GM23338 (cell line): Measurements from ENCODE around the gene DGCR8. TPM values are rescaled to one million over a fixed set of nuclear protein-coding genes. Genes with fewer than 3 reads are reported as not detected.

Source experiments
- ATAC-seq: fragments of 200-7000 bp; cut with Tn5 transposase; 3 replicates; pipeline ENCODE4 v1.9.1; 2020
- DNase-seq: peaks from one replicate; pipeline ENCODE4 v3.0.0-alpha.2; 2015; ENCODE audit warnings: low spot score
- H2AFZ ChIP-seq: fragments of 200-600 bp; sonication (generic); 2 replicates; pipeline ENCODE4 v1.8.0; 2016; ENCODE audit warnings: antibody characterized with exemption, mild to moderate bottlenecking, moderate library complexity
- H3F3A ChIP-seq: fragments of 200-600 bp; sonication (generic); replicated peaks from 2 replicates; pipeline ENCODE4 v1.8.0; 2017; ENCODE audit warnings: antibody characterized with exemption, mixed run types, low read depth
- H3K27ac ChIP-seq: fragments of 200-600 bp; sonication (generic); 2 replicates; pipeline ENCODE4 v1.6.1; 2016; ENCODE audit warnings: low read depth
- H3K27me3 ChIP-seq: fragments of 200-600 bp; sonication (generic); 2 replicates; pipeline ENCODE4 v1.8.0; 2016; ENCODE audit warnings: mild to moderate bottlenecking, mixed run types, moderate library complexity; ENCODE audit not compliant: insufficient read depth
- H3K36me3 ChIP-seq: fragments of 200-600 bp; sonication (generic); 2 replicates; pipeline ENCODE4 v1.8.0; 2016; ENCODE audit warnings: mild to moderate bottlenecking; ENCODE audit not compliant: insufficient read depth
- H3K4me1 ChIP-seq: fragments of 200-600 bp; sonication (generic); 2 replicates; pipeline ENCODE4 v1.8.0; 2016; ENCODE audit warnings: mild to moderate bottlenecking, moderate library complexity; ENCODE audit not compliant: insufficient read depth
- H3K4me2 ChIP-seq: fragments of 200-600 bp; sonication (generic); 2 replicates; pipeline ENCODE4 v1.7.1; 2017; ENCODE audit warnings: mixed run types
- H3K4me3 ChIP-seq: fragments of 200-600 bp; sonication (generic); 2 replicates; pipeline ENCODE4 v1.6.1; 2016; ENCODE audit warnings: mixed run types
- H3K79me2 ChIP-seq: fragments of 200-600 bp; sonication (generic); replicated peaks from 2 replicates; pipeline ENCODE4 v1.8.0; 2017; ENCODE audit warnings: mild to moderate bottlenecking; ENCODE audit not compliant: insufficient read depth
- H3K9me2 ChIP-seq: fragments of 200-600 bp; sonication (generic); 2 replicates; pipeline ENCODE4 v1.8.0; 2017; ENCODE audit not compliant: insufficient read depth
- H4K20me1 ChIP-seq: fragments of 200-600 bp; sonication (generic); replicated peaks from 2 replicates; pipeline ENCODE4 v1.8.0; 2017; ENCODE audit warnings: mild to moderate bottlenecking; ENCODE audit not compliant: insufficient read depth
- H3K27ac Mint-ChIP-seq: 2 replicates; pipeline ENCODE4 v1.8.0; 2020; ENCODE audit warnings: inconsistent platforms, mild to moderate bottlenecking, moderate library complexity, mixed read lengths
- H3K27me3 Mint-ChIP-seq: 3 replicates; pipeline ENCODE4 v1.8.0; 2022; ENCODE audit warnings: low read depth, mild to moderate bottlenecking, moderate library complexity, mixed read lengths, inconsistent platforms; ENCODE audit not compliant: insufficient read depth, poor library complexity
- H3K36me3 Mint-ChIP-seq: 3 replicates; pipeline ENCODE4 v1.8.0; 2021; ENCODE audit warnings: low read depth, mild to moderate bottlenecking, inconsistent platforms, moderate library complexity, mixed read lengths
- H3K4me1 Mint-ChIP-seq: 3 replicates; pipeline ENCODE4 v1.8.0; 2020; ENCODE audit warnings: mild to moderate bottlenecking, inconsistent platforms, mixed read lengths
- H3K4me3 Mint-ChIP-seq: 3 replicates; pipeline ENCODE4 v1.8.0; 2021; ENCODE audit warnings: moderate library complexity, mild to moderate bottlenecking, inconsistent platforms, mixed read lengths
- H3K9me3 Mint-ChIP-seq: 3 replicates; pipeline ENCODE4 v1.8.0; 2020; ENCODE audit warnings: moderate library complexity, mild to moderate bottlenecking, inconsistent platforms, mixed read lengths
- EZH2 ChIP-seq: fragments of 200-600 bp; sonication (generic); IDR thresholded peaks from one replicate; pipeline ENCODE4 v1.8.0; 2017; ENCODE audit warnings: antibody characterized with exemption, mild to moderate bottlenecking, low read depth; ENCODE audit not compliant: unreplicated experiment
- EZH2phosphoT487 ChIP-seq: fragments of 200-600 bp; sonication (generic); IDR thresholded peaks from one replicate; pipeline ENCODE4 v1.8.1; 2018; ENCODE audit warnings: antibody characterized with exemption; ENCODE audit not compliant: unreplicated experiment
- ZNF331 ChIP-seq: fragments of 250-450 bp; sonication (Bioruptor Pico); IDR thresholded peaks from 2 replicates; pipeline ENCODE4 v1.5.0; 2020; ENCODE audit warnings: low read depth, mild to moderate bottlenecking, moderate library complexity
- polyA plus RNA-seq: library from polyadenylated mRNA; unstranded; fragments of >200 nt; fragmentation: Nextera tagmentation; extraction: Ambion mirVana; gene quantifications from 2 replicates; pipeline ENCODE4 v1.2.1, GENCODE V29; 2016
- total RNA-seq: library from RNA; depleted of rRNA; stranded (reverse); fragments of >200 nt; shearing (Covaris generic); gene quantifications from 2 replicates; pipeline ENCODE4 v1.2.3, GENCODE V29; 2014
- TF ChIP-seq, protein P1 (sequence below): IDR thresholded peaks from 2 replicates; pipeline ENCODE4 v1.6.1; 2016; ENCODE audit warnings: antibody characterized with exemption
- TF ChIP-seq, protein P2 (sequence below): fragments of 250-450 bp; sonication (Bioruptor Pico); IDR thresholded peaks from 2 replicates; pipeline ENCODE4 v1.5.0; 2020; ENCODE audit warnings: mild to moderate bottlenecking, moderate library complexity

DGCR8 gene
- total and polyA plus RNA-seq, 2 experiments from 2014 or later, result 12.2 to 48.9 TPM

DNA sequence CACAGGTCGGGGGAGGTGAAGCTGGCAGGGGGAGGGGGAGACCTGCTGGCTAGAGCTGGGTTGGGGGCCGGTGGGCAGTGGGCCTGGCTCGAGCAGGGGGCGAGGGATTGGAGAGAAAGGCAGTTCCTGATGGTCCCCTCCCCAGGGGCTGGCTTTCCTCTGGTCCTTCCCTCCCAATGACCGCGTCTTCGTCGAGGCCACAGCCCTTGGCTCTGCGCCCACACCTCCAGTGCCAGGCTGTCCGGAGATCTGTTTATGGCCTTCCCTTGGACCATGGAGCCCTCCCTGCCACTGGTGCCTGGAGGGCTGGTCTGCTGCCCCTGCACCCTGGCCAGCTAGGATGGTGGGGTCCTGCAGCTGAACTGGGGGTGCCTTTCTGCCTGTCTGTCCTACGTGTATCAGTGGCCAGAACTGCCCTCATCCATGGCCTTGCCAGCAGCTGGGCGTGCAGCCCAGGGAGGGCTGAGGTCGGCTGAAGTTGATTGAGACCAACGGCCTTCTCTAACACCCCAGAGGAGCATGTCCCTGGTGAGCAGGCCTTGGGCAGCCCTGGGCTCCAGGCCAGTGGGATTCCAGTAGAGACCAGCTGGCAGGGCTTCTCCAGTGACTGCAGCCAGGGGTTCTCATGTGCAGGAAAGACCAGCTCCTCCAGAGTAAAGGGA lies 46.9 kb upstream of the DGCR8 start:
- no peaks in the 10 kb centered on the region for H3K9me2 ChIP-seq
- no peak overlapping the region for H3K27ac ChIP-seq
- no peaks in the 10 kb centered on the region for H3F3A ChIP-seq
- H3K4me1 Mint-ChIP-seq, result no peaks in the 10 kb centered on the region
- no peak overlapping the region for H3K27ac Mint-ChIP-seq
- no peaks in the 10 kb centered on the region for H3K9me3 Mint-ChIP-seq
- H3K4me2 ChIP-seq, result no peak overlapping the region
- no peaks in the 10 kb centered on the region for H3K79me2 ChIP-seq
- no peaks in the 10 kb centered on the region for H3K4me1 ChIP-seq
- TF ChIP-seq ZNF331 (CRISPR knock-in tag) (no peak), EZH2 (no peak), EZH2phosphoT487 (no peak)
- TF ChIP-seq, protein P1, sequence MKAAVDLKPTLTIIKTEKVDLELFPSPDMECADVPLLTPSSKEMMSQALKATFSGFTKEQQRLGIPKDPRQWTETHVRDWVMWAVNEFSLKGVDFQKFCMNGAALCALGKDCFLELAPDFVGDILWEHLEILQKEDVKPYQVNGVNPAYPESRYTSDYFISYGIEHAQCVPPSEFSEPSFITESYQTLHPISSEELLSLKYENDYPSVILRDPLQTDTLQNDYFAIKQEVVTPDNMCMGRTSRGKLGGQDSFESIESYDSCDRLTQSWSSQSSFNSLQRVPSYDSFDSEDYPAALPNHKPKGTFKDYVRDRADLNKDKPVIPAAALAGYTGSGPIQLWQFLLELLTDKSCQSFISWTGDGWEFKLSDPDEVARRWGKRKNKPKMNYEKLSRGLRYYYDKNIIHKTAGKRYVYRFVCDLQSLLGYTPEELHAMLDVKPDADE, result no peak
- TF ChIP-seq, protein P2, sequence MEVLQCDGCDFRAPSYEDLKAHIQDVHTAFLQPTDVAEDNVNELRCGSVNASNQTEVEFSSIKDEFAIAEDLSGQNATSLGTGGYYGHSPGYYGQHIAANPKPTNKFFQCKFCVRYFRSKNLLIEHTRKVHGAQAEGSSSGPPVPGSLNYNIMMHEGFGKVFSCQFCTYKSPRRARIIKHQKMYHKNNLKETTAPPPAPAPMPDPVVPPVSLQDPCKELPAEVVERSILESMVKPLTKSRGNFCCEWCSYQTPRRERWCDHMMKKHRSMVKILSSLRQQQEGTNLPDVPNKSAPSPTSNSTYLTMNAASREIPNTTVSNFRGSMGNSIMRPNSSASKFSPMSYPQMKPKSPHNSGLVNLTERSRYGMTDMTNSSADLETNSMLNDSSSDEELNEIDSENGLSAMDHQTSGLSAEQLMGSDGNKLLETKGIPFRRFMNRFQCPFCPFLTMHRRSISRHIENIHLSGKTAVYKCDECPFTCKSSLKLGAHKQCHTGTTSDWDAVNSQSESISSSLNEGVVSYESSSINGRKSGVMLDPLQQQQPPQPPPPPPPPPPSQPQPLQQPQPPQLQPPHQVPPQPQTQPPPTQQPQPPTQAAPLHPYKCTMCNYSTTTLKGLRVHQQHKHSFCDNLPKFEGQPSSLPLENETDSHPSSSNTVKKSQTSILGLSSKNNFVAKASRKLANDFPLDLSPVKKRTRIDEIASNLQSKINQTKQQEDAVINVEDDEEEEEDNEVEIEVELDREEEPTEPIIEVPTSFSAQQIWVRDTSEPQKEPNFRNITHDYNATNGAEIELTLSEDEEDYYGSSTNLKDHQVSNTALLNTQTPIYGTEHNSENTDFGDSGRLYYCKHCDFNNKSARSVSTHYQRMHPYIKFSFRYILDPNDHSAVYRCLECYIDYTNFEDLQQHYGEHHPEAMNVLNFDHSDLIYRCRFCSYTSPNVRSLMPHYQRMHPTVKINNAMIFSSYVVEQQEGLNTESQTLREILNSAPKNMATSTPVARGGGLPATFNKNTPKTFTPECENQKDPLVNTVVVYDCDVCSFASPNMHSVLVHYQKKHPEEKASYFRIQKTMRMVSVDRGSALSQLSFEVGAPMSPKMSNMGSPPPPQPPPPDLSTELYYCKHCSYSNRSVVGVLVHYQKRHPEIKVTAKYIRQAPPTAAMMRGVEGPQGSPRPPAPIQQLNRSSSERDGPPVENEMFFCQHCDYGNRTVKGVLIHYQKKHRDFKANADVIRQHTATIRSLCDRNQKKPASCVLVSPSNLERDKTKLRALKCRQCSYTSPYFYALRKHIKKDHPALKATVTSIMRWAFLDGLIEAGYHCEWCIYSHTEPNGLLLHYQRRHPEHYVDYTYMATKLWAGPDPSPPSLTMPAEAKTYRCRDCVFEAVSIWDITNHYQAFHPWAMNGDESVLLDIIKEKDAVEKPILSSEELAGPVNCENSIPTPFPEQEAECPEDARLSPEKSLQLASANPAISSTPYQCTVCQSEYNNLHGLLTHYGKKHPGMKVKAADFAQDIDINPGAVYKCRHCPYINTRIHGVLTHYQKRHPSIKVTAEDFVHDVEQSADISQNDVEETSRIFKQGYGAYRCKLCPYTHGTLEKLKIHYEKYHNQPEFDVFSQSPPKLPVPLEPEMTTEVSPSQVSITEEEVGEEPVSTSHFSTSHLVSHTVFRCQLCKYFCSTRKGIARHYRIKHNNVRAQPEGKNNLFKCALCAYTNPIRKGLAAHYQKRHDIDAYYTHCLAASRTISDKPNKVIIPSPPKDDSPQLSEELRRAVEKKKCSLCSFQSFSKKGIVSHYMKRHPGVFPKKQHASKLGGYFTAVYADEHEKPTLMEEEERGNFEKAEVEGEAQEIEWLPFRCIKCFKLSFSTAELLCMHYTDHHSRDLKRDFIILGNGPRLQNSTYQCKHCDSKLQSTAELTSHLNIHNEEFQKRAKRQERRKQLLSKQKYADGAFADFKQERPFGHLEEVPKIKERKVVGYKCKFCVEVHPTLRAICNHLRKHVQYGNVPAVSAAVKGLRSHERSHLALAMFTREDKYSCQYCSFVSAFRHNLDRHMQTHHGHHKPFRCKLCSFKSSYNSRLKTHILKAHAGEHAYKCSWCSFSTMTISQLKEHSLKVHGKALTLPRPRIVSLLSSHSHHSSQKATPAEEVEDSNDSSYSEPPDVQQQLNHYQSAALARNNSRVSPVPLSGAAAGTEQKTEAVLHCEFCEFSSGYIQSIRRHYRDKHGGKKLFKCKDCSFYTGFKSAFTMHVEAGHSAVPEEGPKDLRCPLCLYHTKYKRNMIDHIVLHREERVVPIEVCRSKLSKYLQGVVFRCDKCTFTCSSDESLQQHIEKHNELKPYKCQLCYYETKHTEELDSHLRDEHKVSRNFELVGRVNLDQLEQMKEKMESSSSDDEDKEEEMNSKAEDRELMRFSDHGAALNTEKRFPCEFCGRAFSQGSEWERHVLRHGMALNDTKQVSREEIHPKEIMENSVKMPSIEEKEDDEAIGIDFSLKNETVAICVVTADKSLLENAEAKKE (CRISPR knock-in tag), result no peak
- H3K27me3 ChIP-seq, result no peaks in the 10 kb centered on the region
- H3K4me3 Mint-ChIP-seq, result no peak overlapping the region
- H3K27me3 Mint-ChIP-seq, result peaks cover 13% of the 10 kb centered on the region
- DNase-seq, result no peak
- ATAC-seq, result no peak
- H4K20me1 ChIP-seq, result no peaks in the 10 kb centered on the region; the same call in 1 of the 2 replicates
- H2AFZ ChIP-seq, result no peak overlapping the region
- H3K36me3 ChIP-seq, result no peaks in the 10 kb centered on the region
- H3K36me3 Mint-ChIP-seq, result no peaks in the 10 kb centered on the region; the same call in 2 of the 3 replicates
- no peak overlapping the region for H3K4me3 ChIP-seq
